Neural cell (in vitro differentiated cells): Measurements from ENCODE around the gene DCST1. TPM values are rescaled to one million over a fixed set of nuclear protein-coding genes. Genes with fewer than 3 reads are reported as not detected.

Experiments used
- H2AFZ ChIP-seq: fragments of 200-600, 300-800 bp; sonication (generic), shearing (Covaris generic); 2 replicates; pipeline ENCODE4 v1.6.0; 2014; ENCODE audit warnings: low read depth, mild to moderate bottlenecking, antibody characterized with exemption, low read length, moderate library complexity
- H3F3A ChIP-seq: fragments of 200-600 bp; shearing (Covaris generic); 2 replicates; pipeline ENCODE4 v1.6.1; 2016; ENCODE audit warnings: mild to moderate bottlenecking, moderate library complexity, mixed read lengths, antibody characterized with exemption, low read length; ENCODE audit not compliant: insufficient read depth, poor library complexity, severe bottlenecking
- H3K27ac ChIP-seq: fragments of 200-600, 300-800 bp; sonication (generic), shearing (Covaris generic); 2 replicates; pipeline ENCODE4 v1.5.1; 2014; ENCODE audit warnings: mild to moderate bottlenecking, low read length, moderate library complexity
- H3K27me3 ChIP-seq: fragments of 300-800, 200-600 bp; sonication (generic), shearing (Covaris generic); 2 replicates; pipeline ENCODE4 v1.6.0; 2014; ENCODE audit warnings: mild to moderate bottlenecking, low read depth, low read length, moderate library complexity; ENCODE audit not compliant: insufficient read depth
- H3K36me3 ChIP-seq: fragments of 300-800, 200-600 bp; sonication (generic), shearing (Covaris generic); 2 replicates; pipeline ENCODE4 v1.5.1; 2014; ENCODE audit warnings: mild to moderate bottlenecking, antibody characterized with exemption, low read length, moderate library complexity; ENCODE audit not compliant: insufficient read depth
- H3K4me2 ChIP-seq: fragments of 300-800, 200-600 bp; sonication (generic), shearing (Covaris generic); 2 replicates; pipeline ENCODE4 v1.6.0; 2014; ENCODE audit warnings: mild to moderate bottlenecking, low read length
- H3K4me3 ChIP-seq: fragments of 300-800, 200-600 bp; sonication (generic), shearing (Covaris generic); 2 replicates; pipeline ENCODE4 v1.5.1; 2014; ENCODE audit warnings: mild to moderate bottlenecking, low read length, moderate library complexity
- H3K79me2 ChIP-seq: fragments of 200-600 bp; shearing (Covaris generic); replicated peaks from 2 replicates; pipeline ENCODE4 v1.6.0; 2014; ENCODE audit warnings: mild to moderate bottlenecking, low read length, moderate library complexity; ENCODE audit not compliant: insufficient read depth
- H3K9ac ChIP-seq: fragments of 300-800, 200-600 bp; sonication (generic), shearing (Covaris generic); 2 replicates; pipeline ENCODE4 v1.6.1; 2016; ENCODE audit warnings: mild to moderate bottlenecking, low read length, mixed read lengths
- H3K9me2 ChIP-seq: fragments of 200-600 bp; shearing (Covaris generic); 2 replicates; pipeline ENCODE4 v1.6.1; 2016; ENCODE audit warnings: mild to moderate bottlenecking, low read length, mixed read lengths; ENCODE audit not compliant: insufficient read depth
- H3K9me3 ChIP-seq: fragments of 200-600, 300-800 bp; sonication (generic), shearing (Covaris generic); 2 replicates; pipeline ENCODE4 v1.6.1; 2016; ENCODE audit warnings: mild to moderate bottlenecking, mixed run types, low read length, moderate library complexity, mixed read lengths
- H4K20me1 ChIP-seq: fragments of 200-600 bp; shearing (Covaris generic); 2 replicates; pipeline ENCODE4 v1.6.1; 2016; ENCODE audit warnings: mild to moderate bottlenecking, mixed run types; ENCODE audit not compliant: insufficient read depth
- CTCF ChIP-seq: fragments of 450-650 bp; IDR thresholded peaks from 2 replicates; pipeline ENCODE4 v1.5.1; 2014; ENCODE audit warnings: antibody characterized with exemption, mild to moderate bottlenecking, moderate library complexity; ENCODE audit not compliant: poor library complexity, severe bottlenecking
- EP300 ChIP-seq: fragments of 450-650 bp; conservative IDR thresholded peaks from 2 replicates; pipeline ENCODE4 v1.6.1; 2014; ENCODE audit warnings: antibody characterized with exemption, mild to moderate bottlenecking, moderate library complexity; ENCODE audit not compliant: poor library complexity, severe bottlenecking
- EZH2 ChIP-seq: fragments of 200-600, 300-800 bp; shearing (Covaris generic), sonication (generic); IDR thresholded peaks from 2 replicates; pipeline ENCODE4 v1.6.1; 2014; ENCODE audit warnings: antibody characterized with exemption, low read length, borderline replicate concordance, mild to moderate bottlenecking; ENCODE audit not compliant: insufficient read depth, poor library complexity, severe bottlenecking
- MXI1 ChIP-seq: fragments of 450-650 bp; conservative IDR thresholded peaks from 2 replicates; pipeline ENCODE4 v1.6.1; 2014; ENCODE audit warnings: antibody characterized with exemption, mild to moderate bottlenecking; ENCODE audit not compliant: poor library complexity, severe bottlenecking
- POLR2AphosphoS5 ChIP-seq: IDR thresholded peaks from 2 replicates; pipeline ENCODE4 v1.6.1; 2012
- RAD21 ChIP-seq: fragments of 450-650 bp; conservative IDR thresholded peaks from 2 replicates; pipeline ENCODE4 v1.6.1; 2014; ENCODE audit warnings: antibody characterized with exemption, mild to moderate bottlenecking, moderate library complexity
- REST ChIP-seq: IDR thresholded peaks from 2 replicates; pipeline ENCODE4 v1.6.1; 2012; ENCODE audit warnings: borderline replicate concordance
- SMC3 ChIP-seq: fragments of 450-650 bp; conservative IDR thresholded peaks from 2 replicates; pipeline ENCODE4 v1.6.1; 2014; ENCODE audit warnings: antibody characterized with exemption, mild to moderate bottlenecking, moderate library complexity; ENCODE audit not compliant: poor library complexity
- TAF1 ChIP-seq: IDR thresholded peaks from 2 replicates; pipeline ENCODE4 v1.6.1; 2012; ENCODE audit warnings: low read depth
- polyA plus RNA-seq: library from polyadenylated mRNA; depleted of rRNA; stranded (reverse); fragments of >200 nt; gene quantifications from 2 replicates; pipeline ENCODE4 v1.2.3, GENCODE V29; 2014

The DCST1 gene
- polyA plus RNA-seq, 1 donor from 2014 or later, result not detected

GRCh38 chr1:155060736-155061135, 27.1 kb downstream of the DCST1 start:
- TF ChIP-seq EP300 (no peak), MXI1 (no peak), SMC3 (no peak), REST (no peak), EZH2 (no peak), RAD21 (no peak), CTCF (no peak), TAF1 (no peak), POLR2AphosphoS5 (no peak)
- Histone ChIP-seq H3K36me3 (no peaks in the 10 kb centered on the region), H2AFZ (no peak overlapping the region), H3K27ac (no peak overlapping the region), H3K27me3 (no peaks in the 10 kb centered on the region), H3K4me3 (no peak overlapping the region), H3K79me2 (peaks cover 8% of the 10 kb centered on the region), H3K9me2 (no peaks in the 10 kb centered on the region), H3F3A (no peaks in the 10 kb centered on the region), H4K20me1 (no peaks in the 10 kb centered on the region), H3K9me3 (no peaks in the 10 kb centered on the region), H3K4me2 (no peak overlapping the region), H3K9ac (no peak overlapping the region)

- H3K9ac ChIP-seq, result peak overlapping the region; percentile 31
Measured at GRCh38 chr1:155061381-155062150, 27.9 kb downstream of the DCST1 start.

More at GRCh38 chr1:155061381-155062150, 27.9 kb downstream of the DCST1 start:
- no peak for TF ChIP-seq EZH2
- peak; percentile 97 for TF ChIP-seq CTCF
- TF ChIP-seq SMC3, result peak; percentile 94
- peak; percentile 96 for TF ChIP-seq RAD21
- Histone ChIP-seq H4K20me1 (no peaks in the 10 kb centered on the region), H3K27me3 (no peaks in the 10 kb centered on the region), H3K27ac (no peak overlapping the region), H3K4me2 (no peak overlapping the region), H3K9me2 (no peaks in the 10 kb centered on the region), H2AFZ (no peak overlapping the region), H3K79me2 (peaks cover 8% of the 10 kb centered on the region), H3K4me3 (no peak overlapping the region), H3F3A (no peaks in the 10 kb centered on the region), H3K9me3 (no peaks in the 10 kb centered on the region), H3K36me3 (no peaks in the 10 kb centered on the region)
